Measurements from ENCODE around the gene PSMB4.

PSMB4 gene

GRCh38 chr1:151444783-151445177, 45.4 kb downstream of the PSMB4 start:
- H3K4me3 ChIP-seq (ENCODE audit: low read depth, low read length) = no peak overlapping the region
- no peak for TF ChIP-seq CTCF (conservative IDR thresholded peaks at IDR 0.05; ENCODE audit: low read depth, low read length)
- no peak for DNase-seq (ENCODE audit: low read depth)

DNA sequence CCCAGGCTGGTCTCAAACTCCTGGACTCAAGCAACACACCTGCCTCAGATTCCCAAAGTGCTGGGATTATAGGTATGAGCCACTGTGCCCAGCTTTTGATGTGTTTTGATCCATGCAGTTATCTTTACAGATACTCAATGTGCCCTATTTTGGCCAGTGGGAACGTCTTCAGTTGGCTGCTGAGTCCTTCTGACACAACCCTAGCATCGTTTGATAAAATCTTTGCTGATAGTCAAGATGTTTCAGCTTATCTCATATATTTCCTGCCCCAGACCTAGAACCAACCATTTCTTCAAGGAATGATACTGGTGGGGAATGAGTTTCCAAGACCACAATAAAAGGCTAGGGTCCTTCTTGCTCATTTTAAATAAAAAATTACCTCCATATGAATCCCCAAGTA, 48.3 kb downstream of the PSMB4 start:
- no peak for DNase-seq (ENCODE audit: low read depth)

More for the DNA sequence above, 48.3 kb downstream of the PSMB4 start:
- no peak for TF ChIP-seq CTCF (conservative IDR thresholded peaks at IDR 0.05; ENCODE audit: low read depth, low read length)
- H3K4me3 ChIP-seq (ENCODE audit: low read depth, low read length) = no peak overlapping the region

All from choroid plexus epithelial cell (primary cell).